Measurements from ENCODE around the gene PRMT3. TPM values are rescaled to one million over a fixed set of nuclear protein-coding genes. Genes with fewer than 3 reads are reported as not detected.

PRMT3 gene
- total RNA-seq, 1 experiment from 2014 or later = 22.6 TPM

DNA sequence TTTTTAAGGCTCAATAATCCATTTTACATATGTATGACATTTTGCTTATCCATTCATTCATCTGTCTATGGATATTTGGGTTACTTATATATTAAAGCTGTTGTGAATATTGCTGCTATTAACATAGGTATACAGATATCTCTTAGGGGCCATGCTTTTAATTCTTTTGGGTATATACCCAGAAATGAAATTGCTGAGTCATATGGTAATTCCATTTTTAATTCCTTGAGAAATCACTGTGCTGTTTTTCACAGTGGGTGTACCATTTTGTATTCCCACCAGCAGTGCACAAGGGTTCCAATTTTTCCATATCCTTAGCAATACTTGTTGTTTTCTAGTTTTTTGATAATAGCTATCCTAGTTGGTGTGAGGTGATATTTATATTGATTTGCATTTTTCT is 19.0 kb downstream of the PRMT3 start:
- Histone ChIP-seq H4K91ac (ENCODE audit: insufficient read length, low read depth, low read length) (no peak overlapping the region), H3K23ac (ENCODE audit: insufficient read length, low read depth, low read length) (no peak overlapping the region), H3K27ac (ENCODE audit: insufficient read length, low read depth, low read length) (no peak overlapping the region), H3K4me1 (ENCODE audit: insufficient read depth, low read length) (no peaks in the 10 kb centered on the region), H3K79me1 (ENCODE audit: insufficient read depth, low read depth, low read length, poor library complexity, severe bottlenecking) (no peaks in the 10 kb centered on the region), H3K9me3 (ENCODE audit: control insufficient read depth, low read depth, low read length) (no peaks in the 10 kb centered on the region), H3K23me2 (ENCODE audit: insufficient read length, low read depth, low read length, poor library complexity, severe bottlenecking) (no peaks in the 10 kb centered on the region), H3K9ac (ENCODE audit: extremely low read depth, insufficient read length, low read length) (no peak overlapping the region), H3K18ac (ENCODE audit: insufficient read length, low read depth, low read length) (no peak overlapping the region), H3K27me3 (ENCODE audit: insufficient read depth, low read length) (no peaks in the 10 kb centered on the region), H3K4ac (ENCODE audit: low read depth, low read length) (no peak overlapping the region), H4K5ac (ENCODE audit: insufficient read length, low read depth, low read length) (no peak overlapping the region), H3K56ac (ENCODE audit: insufficient read length, low read depth, low read length) (no peak overlapping the region), H4K8ac (replicated peaks; ENCODE audit: insufficient read length, low read depth, low read length) (no peak overlapping the region), H2BK5ac (ENCODE audit: insufficient read length, low read length) (no peak overlapping the region), H2BK120ac (ENCODE audit: low read depth, low read length, poor library complexity, severe bottlenecking) (no peak overlapping the region), H3K4me2 (ENCODE audit: insufficient read depth, insufficient read length, low read length) (no peak overlapping the region), H2BK20ac (ENCODE audit: low read depth, low read length, poor library complexity, severe bottlenecking) (no peak overlapping the region), H3K14ac (ENCODE audit: insufficient read depth, low read length) (no peak overlapping the region), H2AK5ac (ENCODE audit: insufficient read length, low read length) (no peak overlapping the region), H2AFZ (ENCODE audit: low read length) (no peak overlapping the region), H4K20me1 (ENCODE audit: control insufficient read depth, insufficient read depth, insufficient read length) (no peaks in the 10 kb centered on the region), H3K79me2 (ENCODE audit: insufficient read depth, low read length) (no peaks in the 10 kb centered on the region), H2BK12ac (ENCODE audit: insufficient read length, low read depth, low read length) (no peak overlapping the region), H3T11ph (ENCODE audit: low read length) (no peak overlapping the region), H2BK15ac (ENCODE audit: low read depth, low read length) (no peak overlapping the region)
- Mint-ChIP-seq H3K4me1 (no peaks in the 10 kb centered on the region), H3K27ac (no peak overlapping the region), H3K4me3 (no peak overlapping the region), H3K27me3 (ENCODE audit: low read depth) (no peaks in the 10 kb centered on the region), H3K36me3 (ENCODE audit: insufficient read depth in 1 of 3, low read depth in 3 of 3) (peaks cover 1 to 44% (median 24%) of the 10 kb centered on the region in 3 experiments; a peak in 5 of 7 replicates), H3K9me3 (no peaks in the 10 kb centered on the region)
- DNase-seq = no peak
- TF ChIP-seq, protein P1, sequence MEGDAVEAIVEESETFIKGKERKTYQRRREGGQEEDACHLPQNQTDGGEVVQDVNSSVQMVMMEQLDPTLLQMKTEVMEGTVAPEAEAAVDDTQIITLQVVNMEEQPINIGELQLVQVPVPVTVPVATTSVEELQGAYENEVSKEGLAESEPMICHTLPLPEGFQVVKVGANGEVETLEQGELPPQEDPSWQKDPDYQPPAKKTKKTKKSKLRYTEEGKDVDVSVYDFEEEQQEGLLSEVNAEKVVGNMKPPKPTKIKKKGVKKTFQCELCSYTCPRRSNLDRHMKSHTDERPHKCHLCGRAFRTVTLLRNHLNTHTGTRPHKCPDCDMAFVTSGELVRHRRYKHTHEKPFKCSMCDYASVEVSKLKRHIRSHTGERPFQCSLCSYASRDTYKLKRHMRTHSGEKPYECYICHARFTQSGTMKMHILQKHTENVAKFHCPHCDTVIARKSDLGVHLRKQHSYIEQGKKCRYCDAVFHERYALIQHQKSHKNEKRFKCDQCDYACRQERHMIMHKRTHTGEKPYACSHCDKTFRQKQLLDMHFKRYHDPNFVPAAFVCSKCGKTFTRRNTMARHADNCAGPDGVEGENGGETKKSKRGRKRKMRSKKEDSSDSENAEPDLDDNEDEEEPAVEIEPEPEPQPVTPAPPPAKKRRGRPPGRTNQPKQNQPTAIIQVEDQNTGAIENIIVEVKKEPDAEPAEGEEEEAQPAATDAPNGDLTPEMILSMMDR (conservative IDR thresholded peaks at IDR 0.05) = no peak
